Caco-2 (cell line): ENCODE results near the gene ALDH9A1. TPM values are rescaled to one million over a fixed set of nuclear protein-coding genes. Genes with fewer than 3 reads are reported as not detected.

ENCODE experiments used
- BruUV-seq: library from RNA; stranded (reverse); fragments of 400-500 nt; replicated peaks from 2 replicates; lab custom pipeline; 2021; lab: Mats Ljungman, UMichigan
- CTCF ChIA-PET: fragments of 300-600 bp; sonication (Branson Sonifier 250); formaldehyde crosslinking; loops from one replicate; lab custom pipeline; 2022; ENCODE audit warnings: antibody characterized with exemption; lab: Charles Lee
- POLR2A ChIA-PET: fragments of 300-600 bp; sonication (Branson Sonifier 250); formaldehyde crosslinking; loops from one replicate; lab custom pipeline; 2022; ENCODE audit warnings: antibody characterized with exemption; lab: Charles Lee
- DNase-seq, 2 experiments: peaks; one replicate each; pipeline versions ENCODE4 v3.0.0 to v3.0.0-alpha.2; 2020 to 2022
- H3K27me3 ChIP-seq: replicated peaks from 2 replicates; pipeline ENCODE4 v1.6.0; 2011; ENCODE audit warnings: low read length; ENCODE audit not compliant: control insufficient read depth, insufficient read depth
- H3K36me3 ChIP-seq: 2 replicates; pipeline ENCODE4 v1.5.1; 2011; ENCODE audit warnings: low read length; ENCODE audit not compliant: control insufficient read depth, insufficient read depth
- H3K4me1 ChIP-seq: fragments of 250-450 bp; sonication (Bioruptor Pico); 2 replicates; pipeline ENCODE4 v1.5.1; 2020; ENCODE audit warnings: mild to moderate bottlenecking
- H3K4me3 ChIP-seq: 2 replicates; pipeline ENCODE4 v1.5.1; 2011; ENCODE audit warnings: low read depth, mild to moderate bottlenecking, control low read depth, low read length
- H3K9me3 ChIP-seq: fragments of 250-450 bp; sonication (Bioruptor Pico); 2 replicates; pipeline ENCODE4 v1.5.1; 2020; ENCODE audit warnings: mild to moderate bottlenecking, moderate library complexity
- H3K27ac Mint-ChIP-seq: one replicate; pipeline ENCODE4 v1.8.0; 2022; ENCODE audit warnings: mixed read lengths; ENCODE audit not compliant: unreplicated experiment
- H3K27me3 Mint-ChIP-seq: one replicate; pipeline ENCODE4 v1.8.0; 2022; ENCODE audit warnings: mixed read lengths; ENCODE audit not compliant: insufficient read depth, unreplicated experiment
- H3K36me3 Mint-ChIP-seq: one replicate; pipeline ENCODE4 v1.8.0; 2022; ENCODE audit warnings: mild to moderate bottlenecking, mixed read lengths; ENCODE audit not compliant: insufficient read depth, unreplicated experiment
- H3K4me1 Mint-ChIP-seq: one replicate; pipeline ENCODE4 v1.8.0; 2022; ENCODE audit warnings: low read depth, mixed read lengths; ENCODE audit not compliant: unreplicated experiment
- H3K4me3 Mint-ChIP-seq: one replicate; pipeline ENCODE4 v1.8.0; 2022; ENCODE audit warnings: mild to moderate bottlenecking, moderate library complexity, mixed read lengths; ENCODE audit not compliant: unreplicated experiment
- H3K9me3 Mint-ChIP-seq: one replicate; pipeline ENCODE4 v1.8.0; 2022; ENCODE audit warnings: mixed read lengths; ENCODE audit not compliant: unreplicated experiment
- intact Hi-C: fragments of 100-400 bp; cut with micrococcal nuclease; formaldehyde crosslinking; loops from one replicate; pipeline ENCODE4 v1.10.0; 2022; ENCODE audit not compliant: unreplicated experiment
- total RNA-seq: library from RNA; stranded (reverse); gene quantifications from 2 replicates; pipeline ENCODE4 v1.2.3, GENCODE V29; 2022
- TF ChIP-seq, protein P1 (sequence below), 2 experiments: fragments of 200-600 bp in 1 of 2; IDR thresholded peaks; 1 replicate in 1 of 2; 2 replicates in 1 of 2; pipeline versions ENCODE4 v1.5.1 to v1.8.0; 2011 to 2022; ENCODE audit warnings: antibody characterized with exemption in 1 of 2, control low read depth in 1 of 2, inconsistent platforms in 1 of 2, low read depth in 1 of 2, low read length in 1 of 2, mild to moderate bottlenecking in 1 of 2, moderate library complexity in 1 of 2; ENCODE audit not compliant: insufficient read depth in 1 of 2, severe bottlenecking in 1 of 2, unreplicated experiment in 1 of 2

ALDH9A1 gene
- total RNA-seq, 1 experiment from 2014 or later, result 33.9 TPM

DNA sequence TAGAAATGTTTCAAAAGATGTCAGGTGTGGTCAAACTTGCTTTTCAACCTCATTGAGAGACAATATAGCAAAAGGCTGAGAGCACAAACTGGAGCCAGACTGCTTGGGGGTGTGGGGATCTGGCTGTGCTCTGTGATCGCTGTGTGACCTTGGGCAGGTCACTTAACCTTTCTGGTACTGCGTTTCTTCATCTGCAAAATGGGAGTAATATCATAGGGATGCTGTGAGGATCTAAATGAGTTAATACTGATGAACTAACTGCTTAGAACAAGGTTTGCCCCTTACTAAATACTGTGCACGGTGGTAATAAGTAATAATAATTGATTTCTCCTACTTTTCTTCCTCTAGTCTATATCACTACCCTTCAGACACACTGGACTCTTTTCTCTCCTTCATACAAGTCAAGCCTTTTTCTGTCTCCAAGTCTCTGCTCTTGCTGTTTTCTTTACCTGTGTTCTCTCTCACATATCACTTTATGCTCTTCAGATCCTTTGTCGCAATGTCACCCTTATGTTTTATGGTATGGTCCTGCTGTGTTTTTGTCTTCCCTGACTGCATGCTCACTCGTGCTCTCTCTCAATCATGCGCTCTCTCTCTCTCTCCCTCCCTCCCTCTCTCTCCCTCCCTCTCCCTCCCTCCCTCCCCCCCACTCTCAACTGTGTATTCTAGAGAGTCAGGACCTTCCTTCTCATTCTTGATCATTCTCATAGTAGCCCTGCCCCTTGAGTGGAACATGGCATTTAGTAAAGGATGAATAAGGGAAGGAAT, 64.0 kb downstream of the ALDH9A1 start:
- H3K9me3 ChIP-seq, result no peaks in the 10 kb centered on the region
- intact Hi-C loops, result loop anchor here (5.0 kb wide), 1 partner anchor 133 kb away; the partner anchor contains the start of gene TMCO1
- Mint-ChIP-seq H3K27ac (no peak overlapping the region), H3K4me1 (peaks cover 25% of the 10 kb centered on the region), H3K36me3 (peaks cover 15% of the 10 kb centered on the region), H3K9me3 (no peaks in the 10 kb centered on the region), H3K27me3 (no peaks in the 10 kb centered on the region), H3K4me3 (no peak overlapping the region)
- BruUV-seq, result no TSS peak
- no peaks in the 10 kb centered on the region for H3K27me3 ChIP-seq
- DNase-seq, result no peak
- H3K4me3 ChIP-seq, result no peak overlapping the region
- ChIA-PET POLR2A (interaction anchor here (0.6 kb wide), 1 partner anchor 135 kb away, joined by 7 read pairs; no protein-coding TSS in a partner anchor), CTCF (no interaction called here)
- peaks cover 30% of the 10 kb centered on the region for H3K4me1 ChIP-seq
- no peaks in the 10 kb centered on the region for H3K36me3 ChIP-seq
- TF ChIP-seq, protein P1, sequence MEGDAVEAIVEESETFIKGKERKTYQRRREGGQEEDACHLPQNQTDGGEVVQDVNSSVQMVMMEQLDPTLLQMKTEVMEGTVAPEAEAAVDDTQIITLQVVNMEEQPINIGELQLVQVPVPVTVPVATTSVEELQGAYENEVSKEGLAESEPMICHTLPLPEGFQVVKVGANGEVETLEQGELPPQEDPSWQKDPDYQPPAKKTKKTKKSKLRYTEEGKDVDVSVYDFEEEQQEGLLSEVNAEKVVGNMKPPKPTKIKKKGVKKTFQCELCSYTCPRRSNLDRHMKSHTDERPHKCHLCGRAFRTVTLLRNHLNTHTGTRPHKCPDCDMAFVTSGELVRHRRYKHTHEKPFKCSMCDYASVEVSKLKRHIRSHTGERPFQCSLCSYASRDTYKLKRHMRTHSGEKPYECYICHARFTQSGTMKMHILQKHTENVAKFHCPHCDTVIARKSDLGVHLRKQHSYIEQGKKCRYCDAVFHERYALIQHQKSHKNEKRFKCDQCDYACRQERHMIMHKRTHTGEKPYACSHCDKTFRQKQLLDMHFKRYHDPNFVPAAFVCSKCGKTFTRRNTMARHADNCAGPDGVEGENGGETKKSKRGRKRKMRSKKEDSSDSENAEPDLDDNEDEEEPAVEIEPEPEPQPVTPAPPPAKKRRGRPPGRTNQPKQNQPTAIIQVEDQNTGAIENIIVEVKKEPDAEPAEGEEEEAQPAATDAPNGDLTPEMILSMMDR (IDR thresholded peaks at IDR 0.05; ENCODE audit: insufficient read depth in 1 of 2, low read depth in 1 of 2, low read length in 1 of 2, severe bottlenecking in 1 of 2, unreplicated experiment in 1 of 2), result no peak

DNA sequence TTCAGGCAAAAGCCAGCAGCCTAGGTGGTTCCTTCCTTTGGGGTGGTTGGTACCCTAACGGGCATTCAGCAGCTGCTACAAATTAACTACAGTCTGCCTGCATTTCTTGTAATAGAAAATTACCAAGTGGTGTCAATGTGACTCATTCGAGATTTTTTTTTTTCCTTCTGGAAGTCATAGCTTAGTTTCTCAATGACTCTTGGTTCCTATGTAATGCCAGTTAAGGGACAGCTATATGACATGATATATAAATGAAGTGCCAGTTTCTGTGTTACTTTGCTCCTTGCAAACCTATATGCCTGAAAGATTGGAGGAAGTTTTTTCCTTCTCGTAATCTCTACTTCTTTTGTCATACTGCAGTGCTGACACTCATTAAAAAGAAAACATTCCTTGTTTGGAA, 64.7 kb downstream of the ALDH9A1 start:
- no peak overlapping the region for H3K27ac Mint-ChIP-seq
- Histone ChIP-seq H3K4me3 (no peak overlapping the region), H3K36me3 (no peaks in the 10 kb centered on the region), H3K4me1 (peaks cover 36% of the 10 kb centered on the region), H3K9me3 (no peaks in the 10 kb centered on the region), H3K27me3 (no peaks in the 10 kb centered on the region)
- no TSS peak for BruUV-seq
- intact Hi-C loops, result loop anchor here (5.0 kb wide), 1 partner anchor 134 kb away; the partner anchor contains the start of gene TMCO1
- ChIA-PET CTCF (no interaction called here), POLR2A (no interaction called here)
- peaks cover 11% of the 10 kb centered on the region for H3K36me3 Mint-ChIP-seq
- no peak for DNase-seq
- no peaks in the 10 kb centered on the region for H3K27me3 Mint-ChIP-seq
- H3K9me3 Mint-ChIP-seq, result no peaks in the 10 kb centered on the region
- TF ChIP-seq, protein P1 (IDR thresholded peaks at IDR 0.05; ENCODE audit: insufficient read depth in 1 of 2, low read depth in 1 of 2, low read length in 1 of 2, severe bottlenecking in 1 of 2, unreplicated experiment in 1 of 2), result no peak
- no peak overlapping the region for H3K4me3 Mint-ChIP-seq
- H3K4me1 Mint-ChIP-seq, result peaks cover 32% of the 10 kb centered on the region

- peaks cover 28% of the 10 kb centered on the region for H3K4me1 ChIP-seq
- H3K9me3 ChIP-seq, result no peaks in the 10 kb centered on the region
- ChIA-PET CTCF (interaction anchor here (0.6 to 1.0 kb wide), 2 partner anchors 30 to 69 kb away, joined by 4 to 6 read pairs; no protein-coding TSS in a partner anchor), POLR2A (interaction anchor here (0.6 kb wide), 1 partner anchor 29 kb away, joined by 4 read pairs; no protein-coding TSS in a partner anchor)
- TF ChIP-seq, protein P1 (IDR thresholded peaks at IDR 0.05; ENCODE audit: insufficient read depth in 1 of 2, low read depth in 1 of 2, low read length in 1 of 2, severe bottlenecking in 1 of 2, unreplicated experiment in 1 of 2), result no peak
- H3K36me3 ChIP-seq, result no peaks in the 10 kb centered on the region
- BruUV-seq, result no TSS peak
- H3K4me3 ChIP-seq, result peak overlapping the region; percentile 72
- H3K27me3 ChIP-seq, result no peaks in the 10 kb centered on the region
- no peak overlapping the region for H3K27ac Mint-ChIP-seq
- intact Hi-C loops, result loop anchor here (1.0 to 5.0 kb wide), 2 partner anchors 31 to 135 kb away; partner anchors contain the start of gene TMCO1
- H3K36me3 Mint-ChIP-seq, result peaks cover 11% of the 10 kb centered on the region
- no peak for DNase-seq
- no peak overlapping the region for H3K4me3 Mint-ChIP-seq
- no peaks in the 10 kb centered on the region for H3K9me3 Mint-ChIP-seq
- no peaks in the 10 kb centered on the region for H3K27me3 Mint-ChIP-seq
- peaks cover 35% of the 10 kb centered on the region for H3K4me1 Mint-ChIP-seq
Observed at GRCh38 chr1:165632491-165632890, 65.9 kb downstream of the ALDH9A1 start.
